GM20431 (cell line): Measurements from ENCODE around the gene COX7B2.

Source experiments
- in situ Hi-C: fragments of 300-500 bp; cut with MseI, MboI; formaldehyde crosslinking; loops from one replicate; pipeline ENCODE4 v1.15.0; 2020; ENCODE audit warnings: low sequenced_read_pairs; ENCODE audit not compliant: unreplicated experiment

COX7B2 gene, protein sequence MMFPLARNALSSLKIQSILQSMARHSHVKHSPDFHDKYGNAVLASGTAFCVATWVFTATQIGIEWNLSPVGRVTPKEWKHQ

DNA sequence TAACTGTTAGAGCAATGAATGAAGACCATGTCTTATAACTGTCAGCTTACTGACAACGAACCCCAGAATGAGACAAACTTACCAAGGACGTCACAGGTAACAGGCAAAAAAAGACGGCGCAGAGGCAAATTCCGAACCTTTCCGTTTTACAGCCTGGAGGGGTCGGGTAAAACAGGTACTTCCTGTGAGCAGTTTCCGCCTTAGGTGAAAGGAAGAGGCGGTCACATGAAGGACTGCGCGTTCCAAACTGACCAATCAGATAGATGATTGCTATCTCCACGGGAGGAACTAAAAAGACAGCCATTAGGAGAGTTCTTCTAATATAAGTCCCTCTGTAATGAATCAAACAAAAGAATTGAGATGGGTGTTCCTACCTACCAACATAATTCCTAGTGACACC is at the start of gene COX7B2:
Gene COX7B2 (minus strand): TSS at position 168 of the 400 bp plus-strand sequence. CDS start 174,053 bp downstream, outside the sequence.
- in situ Hi-C loops, result no loop called here

DNA sequence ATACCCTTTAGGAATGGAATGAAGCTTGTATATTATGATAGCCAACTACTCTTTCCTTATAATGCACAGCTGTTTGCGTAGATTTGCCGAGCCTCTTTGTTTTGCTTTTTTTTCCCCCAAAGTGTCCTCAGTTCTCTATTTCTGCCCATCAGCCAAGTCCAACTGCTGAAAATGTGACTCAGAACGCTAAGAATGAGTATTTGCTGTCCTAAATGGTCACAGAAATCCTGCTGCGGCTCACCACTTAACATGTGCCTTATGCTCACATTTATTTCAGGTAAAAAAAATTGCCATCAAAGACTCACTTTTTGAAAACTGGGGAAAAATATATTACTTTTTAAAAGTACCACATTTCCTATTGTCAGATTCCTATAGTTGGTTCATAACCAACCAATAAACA is 47.4 kb upstream of the COX7B2 start:
- in situ Hi-C loops, result no loop called here

DNA sequence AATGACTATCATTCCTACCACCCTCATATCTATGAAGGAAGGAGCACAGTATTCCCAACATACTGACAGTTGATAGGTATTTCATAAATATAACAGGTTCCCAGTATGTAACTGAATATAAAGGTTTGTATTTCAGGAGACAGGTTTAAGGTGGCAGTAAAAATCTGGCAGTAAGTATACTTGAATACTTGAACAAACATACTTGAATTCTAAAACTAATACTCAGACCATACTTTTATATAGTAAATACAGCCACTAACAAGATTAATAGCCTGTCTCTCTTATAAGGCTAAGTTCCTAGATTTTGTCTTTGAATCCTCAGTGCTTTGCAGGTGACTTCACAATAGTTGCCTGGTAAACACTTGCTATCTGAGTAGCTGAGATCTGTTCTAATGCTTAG is 46.6 kb upstream of the COX7B2 start:
- in situ Hi-C loops, result no loop called here

DNA sequence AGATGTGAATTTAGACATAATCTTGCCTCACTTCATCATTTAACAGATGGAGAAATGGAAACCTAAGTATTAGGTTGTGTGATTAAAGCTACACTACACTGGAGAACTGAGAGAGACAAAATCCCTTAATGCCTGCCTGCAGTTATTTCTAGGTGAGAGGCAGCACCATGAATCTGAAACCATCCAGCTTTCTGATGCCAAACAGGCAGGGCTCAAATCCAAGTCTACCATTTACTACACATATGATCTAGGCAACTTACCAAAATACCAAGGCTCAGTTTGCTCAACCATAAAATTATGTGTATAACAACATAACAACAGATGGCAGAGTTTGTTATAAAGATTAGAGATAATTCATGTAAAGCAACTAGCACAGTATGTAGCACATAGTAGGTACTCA is 45.6 kb upstream of the COX7B2 start:
- in situ Hi-C loops, result no loop called here

DNA sequence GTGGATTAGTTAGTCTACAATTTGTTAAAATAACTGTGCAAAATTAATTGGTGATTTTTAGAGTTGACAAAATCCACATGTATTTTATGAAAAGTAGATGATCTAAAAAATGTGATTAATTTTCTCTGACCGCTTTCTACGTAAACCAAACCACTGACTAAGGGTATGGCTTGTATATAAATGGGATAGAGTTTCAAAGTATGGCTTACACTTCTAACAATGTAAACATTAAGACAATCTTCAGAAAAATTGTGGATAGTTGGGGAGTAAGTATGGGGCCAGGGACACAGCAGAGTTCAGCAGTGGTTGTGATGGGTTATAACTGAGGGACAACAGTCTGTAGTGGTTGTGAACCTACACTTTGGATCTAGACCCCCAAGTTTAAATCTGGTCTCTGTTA is 44.5 kb upstream of the COX7B2 start:
- in situ Hi-C loops, result no loop called here

DNA sequence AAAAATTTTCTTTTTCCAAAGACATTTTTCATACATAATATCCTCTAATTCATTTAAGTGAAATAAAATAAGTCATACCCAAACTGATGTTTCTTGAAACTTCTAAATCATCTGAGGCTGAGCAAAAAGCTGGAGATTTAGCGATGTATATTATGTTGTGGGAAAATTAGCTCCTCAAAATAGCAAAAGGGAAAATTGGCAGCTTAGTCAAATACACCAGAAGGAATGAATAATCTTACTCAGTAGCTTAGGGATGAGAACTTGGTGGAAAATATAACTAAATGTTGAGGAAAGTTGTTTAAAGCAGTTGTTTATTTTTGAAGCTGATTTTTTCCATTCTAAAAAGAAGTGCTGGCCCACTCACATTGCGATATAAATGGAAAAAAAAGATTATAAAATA is 43.4 kb upstream of the COX7B2 start:
- in situ Hi-C loops, result no loop called here

DNA sequence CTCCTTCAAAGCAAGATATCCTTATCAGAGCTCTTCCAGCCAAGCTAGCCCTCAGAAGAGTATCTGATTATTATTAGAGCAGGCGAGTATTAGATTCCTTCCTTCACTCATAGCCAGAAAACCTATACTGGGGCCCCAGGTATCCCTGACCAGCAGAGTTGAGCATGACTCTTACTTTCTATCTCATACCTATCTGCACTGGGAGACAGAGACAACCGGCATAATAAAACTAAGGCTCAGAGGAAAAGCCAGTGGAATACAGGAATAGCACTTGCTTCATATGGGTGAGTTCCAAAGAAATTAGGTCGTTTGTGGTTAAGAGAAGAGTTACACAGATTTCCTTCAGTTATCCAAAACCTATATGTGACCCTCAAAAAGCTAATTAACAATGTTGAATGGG is 41.8 kb upstream of the COX7B2 start:
- in situ Hi-C loops, result no loop called here

DNA sequence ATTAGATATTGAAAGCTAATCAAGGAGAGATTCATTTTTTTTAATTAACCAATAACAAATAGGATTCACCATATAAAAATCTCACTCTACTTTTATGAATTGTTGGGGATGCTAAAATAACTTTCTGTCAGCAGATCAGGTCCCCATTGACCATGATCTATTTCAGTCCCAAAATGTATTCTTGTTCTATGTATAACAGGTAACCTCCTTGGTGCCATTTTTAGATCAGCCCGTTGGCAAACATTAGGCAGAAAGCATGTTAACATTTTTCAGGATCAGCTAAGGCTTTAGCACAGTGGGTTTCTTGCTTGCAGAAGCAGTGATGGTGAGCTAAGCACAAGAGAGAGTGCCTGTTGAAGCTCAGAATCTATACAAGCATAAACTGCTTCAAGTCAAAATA is 40.8 kb upstream of the COX7B2 start:
- in situ Hi-C loops, result loop anchor here (25.0 kb wide), 3 partner anchors 87 to 437 kb away; partner anchors contain the start of gene GABRB1

DNA sequence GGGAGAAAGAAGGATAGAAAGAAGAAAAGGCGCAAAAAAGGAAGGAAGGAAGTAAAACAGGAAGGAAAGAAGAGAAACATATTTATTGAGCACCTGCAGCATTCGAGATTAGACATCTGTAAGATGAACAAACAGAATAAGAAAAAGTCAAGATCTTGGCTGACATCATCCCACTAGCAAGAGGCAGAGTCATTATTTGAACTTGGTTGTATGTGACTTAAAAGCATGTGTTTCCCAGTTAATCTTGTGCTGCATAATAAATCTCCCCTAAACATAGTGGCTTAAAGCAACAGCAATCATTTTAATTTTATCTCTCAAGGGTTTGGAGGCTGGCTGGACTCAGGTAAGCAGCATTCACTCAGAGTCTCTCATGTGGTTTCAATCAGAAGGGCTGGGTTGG is 38.5 kb upstream of the COX7B2 start:
- in situ Hi-C loops, result loop anchor here (25.0 kb wide), 3 partner anchors 90 to 440 kb away; partner anchors contain the start of gene GABRB1

DNA sequence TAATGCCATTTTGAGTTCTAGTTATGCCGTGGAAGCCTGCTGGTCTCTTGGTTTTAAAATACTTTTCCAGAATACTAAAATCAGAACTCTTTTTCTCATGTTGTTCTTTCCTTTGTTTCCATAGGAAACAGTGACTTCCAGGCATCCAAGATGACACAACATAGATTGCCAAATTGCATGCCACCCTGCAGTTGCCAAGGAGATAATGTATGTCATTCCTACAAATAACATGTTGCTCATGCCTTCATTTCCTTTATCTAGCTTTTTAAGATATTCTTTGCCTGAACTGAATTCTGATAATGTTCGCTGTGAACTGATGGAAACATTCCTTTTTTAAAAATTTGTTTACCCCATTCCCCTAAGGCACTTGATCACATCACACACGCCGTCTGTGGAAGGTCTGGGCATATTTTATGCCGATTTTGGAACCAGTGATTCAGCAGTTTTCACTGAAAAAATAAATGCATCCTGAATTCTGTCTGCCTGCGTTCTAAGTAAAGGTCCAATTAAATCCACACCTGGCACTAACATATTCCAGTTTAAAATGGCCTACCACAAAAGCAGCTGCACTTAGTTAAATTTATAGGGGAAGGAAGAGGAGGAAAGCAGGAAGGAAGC is 38.0 kb upstream of the COX7B2 start:
- in situ Hi-C loops, result loop anchor here (25.0 kb wide), 3 partner anchors 90 to 440 kb away; partner anchors contain the start of gene GABRB1

DNA sequence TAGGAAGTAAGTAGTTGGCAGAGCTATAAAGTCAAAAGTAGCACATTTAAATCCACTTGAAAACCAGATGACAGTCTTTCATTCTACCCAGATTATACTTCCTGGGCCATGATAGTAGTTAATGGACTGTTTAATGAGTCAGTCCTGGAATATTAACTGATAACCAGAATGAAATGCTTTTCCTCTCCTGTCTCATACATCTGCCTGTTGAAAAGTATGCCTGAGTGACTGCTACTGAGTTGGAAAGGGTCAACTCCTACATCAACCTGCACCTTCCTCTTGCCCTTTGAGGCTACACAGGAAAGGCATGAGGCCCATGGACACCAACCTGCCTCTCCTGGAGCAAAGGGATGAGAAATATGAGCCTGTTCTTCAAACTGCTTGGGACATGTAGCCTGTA is 36.0 kb upstream of the COX7B2 start:
- in situ Hi-C loops, result loop anchor here (25.0 kb wide), 3 partner anchors 92 to 442 kb away; partner anchors contain the start of gene GABRB1

DNA sequence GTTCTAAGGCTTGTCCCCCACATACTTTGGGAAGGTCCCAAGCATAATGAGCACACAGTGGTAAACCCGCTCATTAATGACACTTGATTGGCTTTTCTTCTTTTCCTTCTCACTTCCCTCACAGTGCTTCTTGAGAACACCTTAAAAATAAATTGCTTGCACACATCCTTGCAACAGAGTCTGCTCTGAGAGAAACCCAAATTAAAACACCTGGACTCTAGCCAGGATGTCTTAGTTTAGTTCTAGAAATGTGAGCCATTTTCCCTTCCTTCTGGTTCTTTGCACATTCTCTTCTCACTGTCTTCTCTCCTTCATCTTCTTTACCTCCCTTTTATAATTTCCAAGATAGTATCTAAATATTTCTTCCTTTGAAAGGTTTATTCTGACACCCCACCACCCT is 35.3 kb upstream of the COX7B2 start:
- in situ Hi-C loops, result loop anchor here (25.0 kb wide), 3 partner anchors 93 to 443 kb away; partner anchors contain the start of gene GABRB1

DNA sequence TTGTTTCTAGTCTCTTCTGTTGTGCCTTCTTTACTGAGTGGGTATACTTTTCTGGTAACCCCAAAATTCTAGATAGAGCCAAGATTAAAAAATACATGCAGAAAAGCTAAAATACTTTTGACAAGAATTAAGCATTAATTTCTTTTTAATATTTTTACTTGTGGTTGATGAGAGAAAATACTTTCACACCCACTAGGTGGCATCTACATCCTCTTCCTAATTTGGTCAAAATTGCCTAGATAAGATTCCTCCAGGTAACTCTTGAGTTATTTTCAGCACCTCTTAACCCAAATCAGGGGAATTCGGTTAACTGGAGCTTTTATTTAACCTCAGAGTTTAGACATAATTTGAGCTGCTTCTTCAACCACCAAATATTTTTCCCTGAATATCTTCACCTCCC is 28.4 kb upstream of the COX7B2 start:
- in situ Hi-C loops, result loop anchor here (25.0 kb wide), 3 partner anchors 100 to 450 kb away; partner anchors contain the start of gene GABRB1

DNA sequence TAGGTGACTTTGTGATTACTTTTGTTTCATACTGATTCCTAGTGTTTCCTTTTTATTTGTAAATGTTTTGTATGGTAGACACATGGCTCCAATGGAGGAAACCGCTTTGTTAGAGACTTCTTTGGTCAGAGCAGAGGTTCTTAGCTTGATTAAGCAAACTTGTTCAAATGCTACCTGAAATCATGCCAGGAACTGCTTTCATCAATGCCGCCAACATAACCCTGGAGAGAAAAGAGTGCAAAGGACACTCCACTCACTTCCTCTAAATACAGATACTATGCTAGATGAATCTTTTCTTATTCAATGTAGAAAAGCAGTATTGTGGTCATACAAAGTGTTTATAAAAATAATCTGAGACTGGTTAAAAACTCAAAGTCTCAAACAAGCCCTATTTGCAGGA is 25.7 kb upstream of the COX7B2 start:
- in situ Hi-C loops, result loop anchor here (25.0 kb wide), 3 partner anchors 103 to 453 kb away; partner anchors contain the start of gene GABRB1

DNA sequence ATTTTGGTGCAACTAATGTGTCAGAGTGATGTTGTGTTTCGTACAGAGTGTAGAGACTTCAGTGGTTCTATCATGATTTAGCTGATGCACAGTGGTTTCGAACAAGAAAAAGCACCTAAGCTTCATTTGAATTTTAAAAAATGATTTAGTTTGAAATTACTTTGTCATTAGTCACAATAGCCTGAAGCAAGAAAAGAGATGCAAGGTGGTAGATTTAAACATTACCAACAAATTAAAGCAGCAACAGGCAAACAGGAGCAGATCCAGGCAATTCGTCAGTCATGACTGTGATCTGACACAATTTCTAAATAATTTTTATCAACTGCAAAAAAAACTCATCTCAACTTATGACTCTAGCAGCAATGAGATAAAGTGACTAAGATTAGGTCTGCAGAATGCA is 24.6 kb upstream of the COX7B2 start:
- in situ Hi-C loops, result loop anchor here (25.0 kb wide), 3 partner anchors 104 to 454 kb away; partner anchors contain the start of gene GABRB1

DNA sequence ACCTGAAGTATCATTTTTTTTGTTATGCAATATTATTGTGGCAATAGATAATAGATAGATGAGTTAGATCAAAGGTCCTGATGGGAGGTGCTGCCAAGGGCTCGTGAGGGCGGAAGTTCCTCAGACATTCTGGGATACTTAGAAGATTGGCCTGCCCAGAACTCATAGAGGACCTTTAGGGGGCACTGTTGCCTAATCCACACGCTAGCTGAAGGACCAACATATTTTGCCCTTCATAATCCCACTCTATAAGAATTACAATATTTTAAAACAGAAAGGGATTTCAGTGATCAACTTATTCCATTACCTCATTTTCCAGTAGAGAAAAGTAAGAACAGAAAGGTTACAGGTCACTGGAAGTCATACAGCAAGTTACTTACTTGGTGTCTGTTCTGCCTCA is 22.9 kb upstream of the COX7B2 start:
- in situ Hi-C loops, result loop anchor here (25.0 kb wide), 3 partner anchors 105 to 455 kb away; partner anchors contain the start of gene GABRB1

DNA sequence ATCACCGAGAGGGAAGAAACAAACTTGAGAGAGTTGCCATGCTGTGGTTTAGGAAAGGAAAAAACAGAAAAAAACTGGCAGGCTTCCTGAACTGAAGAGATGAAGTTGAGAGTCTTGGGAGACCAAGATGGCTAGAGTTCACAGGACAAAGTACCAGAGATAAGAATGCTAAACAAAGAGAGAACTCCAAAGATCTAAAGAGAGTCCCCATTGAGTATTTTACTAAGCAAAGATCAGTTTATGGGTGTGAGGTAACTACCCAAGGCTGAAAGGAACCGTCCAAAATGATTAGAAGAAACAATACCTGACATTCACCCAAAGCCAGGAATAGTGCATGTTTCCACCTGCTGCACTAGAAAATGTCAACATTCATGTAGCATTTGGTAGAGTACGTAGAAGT is 21.8 kb upstream of the COX7B2 start:
- in situ Hi-C loops, result loop anchor here (25.0 kb wide), 3 partner anchors 106 to 456 kb away; partner anchors contain the start of gene GABRB1

DNA sequence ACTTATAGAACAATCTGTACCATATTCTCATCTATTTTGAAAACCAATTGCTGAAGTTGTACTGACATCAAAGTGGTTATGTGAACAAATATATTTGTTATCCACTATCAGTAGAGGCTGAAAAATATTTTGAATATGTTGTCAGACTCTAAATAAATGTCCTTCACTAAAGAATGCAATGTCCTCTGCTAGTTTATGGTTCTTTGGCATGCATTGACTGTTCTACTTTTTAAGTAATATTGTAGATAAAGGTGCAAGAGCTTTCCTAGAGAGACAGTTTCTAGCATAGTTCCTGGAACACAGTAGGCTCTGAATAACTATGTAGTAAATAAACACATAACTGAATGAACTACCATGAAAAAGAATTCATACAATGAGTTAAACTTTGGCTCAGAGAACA is 18.2 kb upstream of the COX7B2 start:
- in situ Hi-C loops, result loop anchor here (25.0 kb wide), 3 partner anchors 110 to 460 kb away; partner anchors contain the start of gene GABRB1

DNA sequence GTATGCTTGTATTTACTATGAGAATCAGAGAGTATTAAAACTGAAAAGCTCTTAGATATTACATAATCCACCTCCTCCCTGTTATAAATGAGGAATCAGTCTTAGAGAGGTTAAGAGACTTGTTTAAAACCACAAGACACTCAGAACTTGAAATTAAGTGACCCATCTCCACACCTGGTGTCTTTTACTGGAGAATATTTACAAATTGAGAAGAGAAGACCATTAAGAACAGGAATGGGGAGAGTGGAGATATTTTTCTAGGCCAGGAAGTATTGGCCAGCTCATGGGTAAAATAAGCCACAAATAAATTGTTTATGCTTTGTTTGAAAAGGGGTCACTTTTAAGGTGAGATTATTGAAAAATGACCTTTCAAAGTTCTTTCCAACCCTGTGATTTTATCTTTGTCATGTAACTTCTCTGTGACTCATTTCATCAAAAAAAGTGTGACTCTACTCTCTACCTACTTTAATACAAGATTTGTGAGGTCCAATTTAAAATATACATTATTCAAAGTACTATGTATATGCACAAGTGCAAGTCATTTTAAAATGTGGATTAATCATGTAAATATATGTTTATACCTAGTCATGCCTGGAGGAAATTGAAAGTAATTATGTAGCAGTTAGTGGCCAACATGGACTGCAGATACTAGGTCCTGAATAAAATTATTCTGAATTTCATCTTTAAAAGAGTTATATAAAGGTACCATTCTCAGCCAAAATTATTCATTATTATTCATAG is 15.9 kb upstream of the COX7B2 start:
- in situ Hi-C loops, result loop anchor here (25.0 kb wide), 3 partner anchors 112 to 462 kb away; partner anchors contain the start of gene GABRB1

DNA sequence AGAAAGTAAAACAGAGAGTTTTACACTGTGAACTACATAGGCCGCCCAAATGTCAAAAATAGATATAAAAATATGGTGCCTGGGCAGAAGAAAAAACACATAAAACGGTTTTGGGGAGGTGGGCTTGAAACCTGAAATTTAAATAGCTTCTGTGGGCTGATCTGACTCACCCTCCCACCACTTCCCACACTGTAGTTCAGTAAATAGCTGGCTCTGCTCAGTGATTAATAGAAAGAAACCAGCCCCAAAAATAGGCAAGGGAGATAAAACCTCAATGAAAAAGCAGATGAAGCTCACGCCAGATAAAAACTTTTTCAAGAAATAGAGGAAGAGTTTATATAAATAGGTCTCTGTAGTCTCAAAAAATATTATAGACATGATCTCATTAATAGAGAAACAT is 13.2 kb upstream of the COX7B2 start:
- in situ Hi-C loops, result no loop called here

DNA sequence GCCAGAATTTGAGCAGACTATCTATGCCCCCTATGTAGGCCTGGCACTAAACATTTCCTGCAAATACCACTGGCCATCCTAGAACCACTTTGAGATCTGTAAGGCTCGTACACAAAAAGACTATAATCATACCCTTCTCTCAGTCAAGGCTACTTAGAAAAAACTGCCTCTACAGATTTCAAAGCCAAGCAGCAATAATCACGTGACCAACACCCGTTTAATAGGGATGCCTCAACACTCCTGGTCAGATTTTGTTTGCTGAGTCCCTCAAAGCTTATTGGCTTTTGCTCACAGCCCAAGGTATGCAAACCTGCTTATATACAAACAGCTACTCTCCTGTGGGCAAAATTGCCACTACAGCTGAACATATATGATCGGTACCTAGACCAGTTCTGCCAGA is 897 bp downstream of the COX7B2 start:
- in situ Hi-C loops, result no loop called here
